K562 (cell line): Measurements from ENCODE around the gene FBXL13. TPM values are rescaled to one million over a fixed set of nuclear protein-coding genes. Genes with fewer than 3 reads are reported as not detected.
A peak's percentile ranks its signal among the peaks of the same experiment; 100 is the strongest.
"Not testable (repeated sequence)": the region's sequence is repeated elsewhere in the genome, so short reads cannot be mapped to it uniquely, and the experiment has no call there.

Source experiments
- ATAC-seq: fragments of 200-7000 bp; cut with Tn5 transposase; 3 replicates; pipeline ENCODE4 v1.9.1; 2020; ENCODE audit warnings: moderate library complexity
- BruUV-seq: library from RNA; stranded (reverse); fragments of 400-500 nt; replicated peaks from 2 replicates; lab custom pipeline; 2021; lab: Mats Ljungman, UMichigan
- CTCF ChIA-PET: fragments of 300-600 bp; formaldehyde crosslinking; extraction: SDS; loops from one replicate; lab custom pipeline; 2021; ENCODE audit warnings: low intra/inter-chr PET ratio; lab: Yijun Ruan, JAX
- POLR2A ChIA-PET: fragments of 300-600, 350-650 bp; sonication (Branson Sonifier 250); formaldehyde crosslinking; extraction: SDS; loops from one replicate; lab custom pipeline; 2021; ENCODE audit warnings: antibody characterized with exemption, inconsistent platforms; lab: Yijun Ruan, JAX
- DNase-seq, 4 experiments: peaks; one replicate each; pipeline versions ENCODE4 v3.0.0 to v3.0.0-alpha.2; 2011 to 2018; ENCODE audit warnings: low spot score in 3 of 4, mixed read lengths in 3 of 4; ENCODE audit errors: extremely low read depth in 1 of 4
- FAIRE-seq: peaks from 2 replicates; lab custom pipeline; 2011; peaks lifted over from hg19 to GRCh38; lab: Jason Lieb, UNC
- H2AFZ ChIP-seq: 2 replicates; pipeline ENCODE4 v1.6.0; 2011; ENCODE audit warnings: low read depth, low read length, control low read depth, inconsistent platforms
- H3K27ac ChIP-seq: fragments of 200-600 bp; 3 replicates; pipeline ENCODE4 v1.8.0; 2011; ENCODE audit warnings: low read depth, mild to moderate bottlenecking, control low read depth, inconsistent platforms, low read length, moderate library complexity, mixed read lengths; ENCODE audit errors: extremely low read depth
- H3K27me3 ChIP-seq, 2 experiments: fragments of 300-600 bp in 1 of 2; 2 replicates in 1 of 2; 3 replicates in 1 of 2; pipeline versions ENCODE4 v1.6.0 to v1.8.0; 2011; ENCODE audit warnings: inconsistent platforms in 2 of 2, low read length in 2 of 2, mild to moderate bottlenecking in 1 of 2, mixed read lengths in 1 of 2, moderate library complexity in 1 of 2; ENCODE audit not compliant: control insufficient read depth in 2 of 2, insufficient read depth in 2 of 2
- H3K36me3 ChIP-seq: fragments of 300-600 bp; 3 replicates; pipeline ENCODE4 v1.8.0; 2011; ENCODE audit warnings: mild to moderate bottlenecking, low read length, inconsistent platforms; ENCODE audit not compliant: control insufficient read depth, insufficient read depth
- H3K4me1 ChIP-seq, 2 experiments: fragments of 200-600 bp in 1 of 2; replicated peaks in 1 of 2; 2 replicates in 1 of 2; 3 replicates in 1 of 2; pipeline versions ENCODE4 v1.5.1 to v1.8.0; 2011; ENCODE audit warnings: inconsistent platforms in 2 of 2, low read length in 2 of 2, mild to moderate bottlenecking in 1 of 2, mixed read lengths in 1 of 2, moderate library complexity in 1 of 2; ENCODE audit not compliant: control insufficient read depth in 2 of 2, insufficient read depth in 2 of 2
- H3K4me2 ChIP-seq: 2 replicates; pipeline ENCODE4 v1.6.1; 2011; ENCODE audit warnings: low read length, control low read depth, inconsistent platforms, mixed read lengths; ENCODE audit not compliant: insufficient read depth
- H3K4me3 ChIP-seq: fragments of 200-600 bp; sonication (generic), shearing (Covaris generic); 2 replicates; pipeline ENCODE4 v1.5.1; 2016; ENCODE audit warnings: control low read depth, inconsistent platforms
- H3K79me2 ChIP-seq: fragments of 200-600 bp; 3 replicates; pipeline ENCODE4 v1.8.0; 2011; ENCODE audit warnings: low read length, inconsistent platforms; ENCODE audit not compliant: control insufficient read depth, insufficient read depth
- H3K9ac ChIP-seq, 2 experiments: 2 replicates each; pipeline versions ENCODE4 v1.6.0 to v1.6.1; 2011; ENCODE audit warnings: low read depth in 2 of 2, low read length in 2 of 2, control low read depth in 1 of 2, inconsistent platforms in 1 of 2, mild to moderate bottlenecking in 1 of 2, mixed read lengths in 1 of 2; ENCODE audit not compliant: insufficient read depth in 1 of 2
- H3K9me1 ChIP-seq: one replicate; pipeline ENCODE4 v1.6.0; 2011; ENCODE audit warnings: inconsistent platforms, mild to moderate bottlenecking, low read length, moderate library complexity; ENCODE audit not compliant: control insufficient read depth, insufficient read depth
- H3K9me3 ChIP-seq: replicated peaks from 2 replicates; pipeline ENCODE4 v1.5.1; 2011; ENCODE audit warnings: low read depth, low read length, inconsistent platforms; ENCODE audit not compliant: control insufficient read depth, insufficient read depth
- H4K20me1 ChIP-seq: replicated peaks from 2 replicates; pipeline ENCODE4 v1.6.1; 2011; ENCODE audit warnings: low read length, inconsistent platforms, mixed read lengths; ENCODE audit not compliant: control insufficient read depth, insufficient read depth
- ZNF316 ChIP-seq: fragments of 450-650 bp; IDR thresholded peaks from 2 replicates; pipeline ENCODE4 v1.6.1; 2016
- WGBS: fragments of 100-300 bp; shearing (Covaris generic); methylation state at CpG from one replicate; pipeline ENCODE4 v1.1.6; 2016; ENCODE audit warnings: low coverage, mixed read lengths; ENCODE audit not compliant: insufficient coverage; ENCODE audit errors: missing lambda C conversion rate; 5-methylcytosine and 5-hydroxymethylcytosine counted together
- in situ Hi-C: fragments of 300-500 bp; cut with MboI; formaldehyde crosslinking; loops from 4 replicates; pipeline ENCODE4 v1.15.0; 2018; ENCODE audit warnings: inconsistent platforms, mixed read lengths
- intact Hi-C: fragments of 100-400 bp; cut with micrococcal nuclease; formaldehyde crosslinking; loops from 2 replicates; pipeline ENCODE4 v1.14.2; 2022
- polyA plus RNA-seq, 8 experiments: library from polyadenylated mRNA; depleted of rRNA in 4 of 8; stranded (reverse) in 5 of 8; unstranded in 3 of 8; fragments of >200 nt; fragmentation: Nextera tagmentation in 2 of 8; fragmentation: Illumina TruSeq in 1 of 8; extraction: Ambion mirVana in 2 of 8; extraction: Trizol in 1 of 8; gene quantifications; 2 replicates each; pipeline versions ENCODE4 v1.2.1 to v1.2.3, GENCODE V29; 2011 to 2014; ENCODE audit warnings: inconsistent platforms in 1 of 8, missing spikeins in 1 of 8
- total RNA-seq, 7 experiments: library from RNA; depleted of rRNA in 6 of 7; stranded (reverse); fragments of >200 nt in 6 of 7; fragmentation: Illumina TruSeq in 2 of 7; extraction: Trizol in 2 of 7; gene quantifications; 2 replicates each; pipeline versions ENCODE4 v1.2.1 to v1.2.3, GENCODE V29; 2011 to 2021; ENCODE audit warnings: low replicate concordance in 1 of 7

The FBXL13 gene
- total and polyA plus RNA-seq, 9 of the 15 experiments (the other 6 are each of a cell fraction or from before 2014, with no cell fraction given): 16.3 to 55.0 (median 25.4) TPM

GRCh38 chr7:102790364-102791100, 284.1 kb downstream of the FBXL13 start:
- CTCF ChIA-PET, H3K36me3 ChIP-seq, POLR2A ChIA-PET, H3K79me2 ChIP-seq, H2AFZ ChIP-seq, H4K20me1 ChIP-seq, H3K9me3 ChIP-seq, H3K27me3 ChIP-seq, H3K4me3 ChIP-seq, in situ Hi-C loops, H3K4me2 ChIP-seq, H3K9me1 ChIP-seq, ATAC-seq, H3K4me1 ChIP-seq, DNase-seq, H3K27ac ChIP-seq, BruUV-seq, H3K9ac ChIP-seq, intact Hi-C loops: not testable (repeated sequence)
- 51% methylated on average over 3 of the region's 4 CpGs for WGBS
- FAIRE-seq: peak; percentile 42
- peak; percentile 70 for TF ChIP-seq ZNF316

- WGBS: 92% methylated on average over 2 of the region's 2 CpGs
- H2AFZ ChIP-seq, H3K4me3 ChIP-seq, CTCF ChIA-PET, DNase-seq, FAIRE-seq, H4K20me1 ChIP-seq, H3K27me3 ChIP-seq, H3K4me1 ChIP-seq, H3K36me3 ChIP-seq, H3K9me1 ChIP-seq, H3K4me2 ChIP-seq, H3K9me3 ChIP-seq, H3K9ac ChIP-seq, POLR2A ChIA-PET, H3K27ac ChIP-seq, in situ Hi-C loops, H3K79me2 ChIP-seq, BruUV-seq, intact Hi-C loops: not testable (repeated sequence)
- ATAC-seq: peak; percentile 61
Observed at GRCh38 chr7:102788770-102789169, 285.8 kb downstream of the FBXL13 start.

GRCh38 chr7:102780926-102781325, 293.7 kb downstream of the FBXL13 start:
- H3K36me3 ChIP-seq, H3K9me3 ChIP-seq, intact Hi-C loops, ATAC-seq, H3K27me3 ChIP-seq, CTCF ChIA-PET, H3K27ac ChIP-seq, H3K9me1 ChIP-seq, H3K4me3 ChIP-seq, H3K4me2 ChIP-seq, BruUV-seq, H3K79me2 ChIP-seq, H4K20me1 ChIP-seq, FAIRE-seq, H3K4me1 ChIP-seq, in situ Hi-C loops, H3K9ac ChIP-seq, DNase-seq, H2AFZ ChIP-seq, POLR2A ChIA-PET: not testable (repeated sequence)
- 86% methylated on average over 10 of the region's 10 CpGs for WGBS

- H3K27ac ChIP-seq, H3K9ac ChIP-seq, ATAC-seq, H3K9me1 ChIP-seq, H2AFZ ChIP-seq, intact Hi-C loops, H3K9me3 ChIP-seq, CTCF ChIA-PET, DNase-seq, H4K20me1 ChIP-seq, H3K4me2 ChIP-seq, H3K4me1 ChIP-seq, H3K79me2 ChIP-seq, H3K36me3 ChIP-seq, FAIRE-seq, BruUV-seq, in situ Hi-C loops, POLR2A ChIA-PET, H3K27me3 ChIP-seq, H3K4me3 ChIP-seq: not testable (repeated sequence)
- 90% methylated on average over 3 of the region's 3 CpGs for WGBS
Observed at GRCh38 chr7:102778663-102779062, 295.9 kb downstream of the FBXL13 start.
